Vagina (tissue), 2 donors: Measurements from ENCODE around the gene CPT1B. TPM values are rescaled to one million over a fixed set of nuclear protein-coding genes. Genes with fewer than 3 reads are reported as not detected.
"Not testable (repeated sequence)": the region's sequence is repeated elsewhere in the genome, so short reads cannot be mapped to it uniquely, and the experiment has no call there.

ENCODE experiments used
- DNase-seq, 2 donors: peaks; one replicate each; pipeline ENCODE4 v3.0.0-alpha.2; 2017; ENCODE audit errors: extremely low spot score in 2 of 2
- H3K27ac ChIP-seq: fragments of 200-600 bp; sonication (generic); one replicate; pipeline ENCODE4 v1.5.1; 2019
- H3K27me3 ChIP-seq: fragments of 200-600 bp; sonication (generic); one replicate; pipeline ENCODE4 v1.5.1; 2019
- H3K36me3 ChIP-seq, 2 donors: fragments of 200-600 bp; sonication (generic); one replicate each; pipeline ENCODE4 v1.5.1; 2017 to 2019
- H3K4me1 ChIP-seq: fragments of 200-600 bp; sonication (generic); one replicate; pipeline ENCODE4 v1.5.1; 2019
- H3K4me3 ChIP-seq, 2 donors: fragments of 200-600 bp; sonication (generic); 1 replicate in 1 of 2; 2 replicates in 1 of 2; pipeline ENCODE4 v1.5.1; 2016 to 2019
- H3K9me3 ChIP-seq: fragments of 200-600 bp; sonication (generic); one replicate; pipeline ENCODE4 v1.5.1; 2019
- POLR2A ChIP-seq, 2 donors: fragments of 450-650 bp; IDR thresholded peaks; one replicate each; pipeline ENCODE4 v1.6.1; 2017; ENCODE audit warnings: antibody characterized with exemption in 2 of 2, mild to moderate bottlenecking in 2 of 2, moderate library complexity in 2 of 2
- POLR2AphosphoS5 ChIP-seq, 2 donors: sonication (generic); formaldehyde crosslinking; IDR thresholded peaks; one replicate each; pipeline ENCODE4 v1.9.0; 2017; ENCODE audit warnings: antibody characterized with exemption in 2 of 2, mild to moderate bottlenecking in 2 of 2, low read depth in 1 of 2; ENCODE audit not compliant: insufficient read depth in 1 of 2
- intact Hi-C: fragments of 100-400 bp; cut with DNase I; formaldehyde crosslinking; loops from one replicate; pipeline ENCODE4 v1.15.1; 2023
- total RNA-seq: library from RNA; depleted of rRNA; stranded (reverse); fragments of >200 nt; gene quantifications from one replicate; pipeline ENCODE4 v1.2.3, GENCODE V29; 2016
- TF ChIP-seq, protein P1 (sequence below), 3 experiments: fragments of 450-650 bp in 2 of 3; fragments of 200-600 bp in 1 of 3; sonication (generic) in 1 of 3; IDR thresholded peaks; one replicate each; pipeline ENCODE4 v1.5.1; 2017 to 2019; ENCODE audit warnings: antibody characterized with exemption in 3 of 3, mild to moderate bottlenecking in 2 of 3, moderate library complexity in 2 of 3

CPT1B gene
- total RNA-seq, 1 donor from 2014 or later: 29.2 TPM

DNA sequence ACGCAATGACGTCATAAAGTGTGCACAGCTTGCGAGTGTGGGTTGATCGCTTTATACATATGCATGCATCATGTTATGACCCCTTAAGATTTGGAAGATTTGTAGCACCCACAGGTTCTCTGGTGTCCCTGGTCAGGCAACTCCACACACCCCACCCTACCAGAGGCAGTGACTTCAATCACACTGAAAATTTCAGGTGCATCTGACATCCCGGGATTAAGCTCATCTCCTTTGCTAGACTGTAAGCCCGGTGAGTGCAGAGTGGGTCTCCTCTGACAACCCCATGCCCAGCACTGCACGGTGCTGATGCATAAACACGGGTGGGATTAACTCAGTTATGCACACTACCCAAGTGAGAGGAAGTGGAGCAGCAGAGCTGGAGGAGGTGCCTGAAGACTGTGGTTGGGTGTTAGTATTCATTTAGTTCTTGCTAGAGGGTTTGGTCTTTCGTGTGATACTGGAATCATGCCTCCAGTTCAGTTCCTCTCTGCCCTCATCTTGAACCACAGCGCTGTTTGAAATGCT lies 43.2 kb upstream of the CPT1B start:
- intact Hi-C loops: no loop called here
- TF ChIP-seq POLR2A (IDR thresholded peaks at IDR 0.05) (no peak), POLR2AphosphoS5 (IDR thresholded peaks at IDR 0.05; ENCODE audit: insufficient read depth in 1 of 2, low read depth in 1 of 2) (no peak)
- TF ChIP-seq, protein P1, sequence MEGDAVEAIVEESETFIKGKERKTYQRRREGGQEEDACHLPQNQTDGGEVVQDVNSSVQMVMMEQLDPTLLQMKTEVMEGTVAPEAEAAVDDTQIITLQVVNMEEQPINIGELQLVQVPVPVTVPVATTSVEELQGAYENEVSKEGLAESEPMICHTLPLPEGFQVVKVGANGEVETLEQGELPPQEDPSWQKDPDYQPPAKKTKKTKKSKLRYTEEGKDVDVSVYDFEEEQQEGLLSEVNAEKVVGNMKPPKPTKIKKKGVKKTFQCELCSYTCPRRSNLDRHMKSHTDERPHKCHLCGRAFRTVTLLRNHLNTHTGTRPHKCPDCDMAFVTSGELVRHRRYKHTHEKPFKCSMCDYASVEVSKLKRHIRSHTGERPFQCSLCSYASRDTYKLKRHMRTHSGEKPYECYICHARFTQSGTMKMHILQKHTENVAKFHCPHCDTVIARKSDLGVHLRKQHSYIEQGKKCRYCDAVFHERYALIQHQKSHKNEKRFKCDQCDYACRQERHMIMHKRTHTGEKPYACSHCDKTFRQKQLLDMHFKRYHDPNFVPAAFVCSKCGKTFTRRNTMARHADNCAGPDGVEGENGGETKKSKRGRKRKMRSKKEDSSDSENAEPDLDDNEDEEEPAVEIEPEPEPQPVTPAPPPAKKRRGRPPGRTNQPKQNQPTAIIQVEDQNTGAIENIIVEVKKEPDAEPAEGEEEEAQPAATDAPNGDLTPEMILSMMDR (IDR thresholded peaks at IDR 0.05): no peak
- peak in 1 of 2 donors; percentile 80 for DNase-seq
- H3K4me3 ChIP-seq: peak overlapping the region; percentile 21 to 31
- no peaks in the 10 kb centered on the region for H3K9me3 ChIP-seq
- peak overlapping the region; percentile 73 for H3K27ac ChIP-seq
- H3K4me1 ChIP-seq: peaks cover 29% of the 10 kb centered on the region
- no peaks in the 10 kb centered on the region for H3K27me3 ChIP-seq
- no peaks in the 10 kb centered on the region for H3K36me3 ChIP-seq

DNA sequence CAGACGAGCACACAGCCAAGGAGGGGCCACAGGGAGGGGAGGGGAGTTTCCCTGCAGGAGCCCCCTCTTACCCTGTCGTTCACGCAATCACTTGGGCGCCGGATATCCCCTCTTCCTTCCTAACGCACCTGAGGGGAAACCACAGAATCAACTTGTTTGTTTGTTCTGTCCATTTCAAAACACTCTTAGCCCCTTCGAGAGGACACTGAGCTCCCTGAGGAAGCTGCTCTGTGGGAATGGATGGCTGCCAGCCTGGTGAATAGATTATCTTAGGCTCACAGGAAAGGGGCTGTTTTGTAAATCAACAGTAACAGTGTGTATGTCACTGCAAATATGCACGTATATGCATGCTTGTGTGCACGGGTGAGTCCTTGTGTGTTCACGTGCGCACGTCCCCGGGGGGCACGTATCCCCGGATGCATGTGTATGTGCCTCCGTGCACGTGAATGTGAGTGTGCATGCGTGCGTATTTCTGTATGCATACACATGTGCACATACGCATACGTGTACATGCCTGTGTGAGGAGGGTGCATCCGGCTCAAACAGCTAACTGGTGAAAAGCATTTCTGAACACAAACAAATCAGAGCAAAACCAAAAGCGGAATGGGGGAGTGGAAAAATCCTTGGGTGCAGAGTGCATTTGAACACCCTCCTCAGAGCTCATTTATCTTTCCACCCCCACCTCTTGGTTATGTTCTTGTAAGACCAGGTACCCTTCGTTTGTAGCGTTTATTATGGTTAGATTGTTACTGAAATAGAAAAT lies 42.5 kb upstream of the CPT1B start:
- Histone ChIP-seq H3K27me3 (no peaks in the 10 kb centered on the region), H3K9me3 (no peaks in the 10 kb centered on the region), H3K36me3 (no peaks in the 10 kb centered on the region), H3K4me3 (peak overlapping the region; percentile 28 to 31), H3K27ac (no peak overlapping the region), H3K4me1 (peaks cover 29% of the 10 kb centered on the region)
- TF ChIP-seq, protein P1 (IDR thresholded peaks at IDR 0.05): peak in 2 of 3 experiments; percentile 7 to 80
- TF ChIP-seq POLR2AphosphoS5 (IDR thresholded peaks at IDR 0.05; ENCODE audit: insufficient read depth in 1 of 2, low read depth in 1 of 2): no peak
- peak in 1 of 2 donors; percentile 82 for DNase-seq
- intact Hi-C loops: no loop called here

DNA sequence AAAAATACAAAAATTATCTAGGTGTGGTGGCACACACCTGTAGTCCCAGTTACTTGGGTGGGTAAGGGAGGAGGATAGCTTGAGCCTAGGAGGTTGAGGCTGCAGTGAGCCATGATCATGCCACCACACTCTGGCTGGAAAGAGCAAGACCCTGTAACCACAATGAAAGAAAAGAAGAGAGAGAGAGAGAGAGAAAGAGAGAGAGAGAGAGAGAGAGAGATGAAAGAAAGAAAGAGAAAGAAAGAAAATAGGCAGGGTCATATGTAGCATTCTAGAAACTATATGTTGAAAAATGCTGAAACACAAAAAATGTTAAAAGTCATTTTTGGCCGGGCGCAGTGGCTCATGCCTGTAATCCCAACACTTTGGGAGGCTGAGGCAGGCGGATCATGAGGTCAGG lies 36.1 kb upstream of the CPT1B start:
- DNase-seq, H3K4me1 ChIP-seq, H3K9me3 ChIP-seq, H3K36me3 ChIP-seq, H3K4me3 ChIP-seq, H3K27me3 ChIP-seq, intact Hi-C loops, H3K27ac ChIP-seq: not testable (repeated sequence)

DNA sequence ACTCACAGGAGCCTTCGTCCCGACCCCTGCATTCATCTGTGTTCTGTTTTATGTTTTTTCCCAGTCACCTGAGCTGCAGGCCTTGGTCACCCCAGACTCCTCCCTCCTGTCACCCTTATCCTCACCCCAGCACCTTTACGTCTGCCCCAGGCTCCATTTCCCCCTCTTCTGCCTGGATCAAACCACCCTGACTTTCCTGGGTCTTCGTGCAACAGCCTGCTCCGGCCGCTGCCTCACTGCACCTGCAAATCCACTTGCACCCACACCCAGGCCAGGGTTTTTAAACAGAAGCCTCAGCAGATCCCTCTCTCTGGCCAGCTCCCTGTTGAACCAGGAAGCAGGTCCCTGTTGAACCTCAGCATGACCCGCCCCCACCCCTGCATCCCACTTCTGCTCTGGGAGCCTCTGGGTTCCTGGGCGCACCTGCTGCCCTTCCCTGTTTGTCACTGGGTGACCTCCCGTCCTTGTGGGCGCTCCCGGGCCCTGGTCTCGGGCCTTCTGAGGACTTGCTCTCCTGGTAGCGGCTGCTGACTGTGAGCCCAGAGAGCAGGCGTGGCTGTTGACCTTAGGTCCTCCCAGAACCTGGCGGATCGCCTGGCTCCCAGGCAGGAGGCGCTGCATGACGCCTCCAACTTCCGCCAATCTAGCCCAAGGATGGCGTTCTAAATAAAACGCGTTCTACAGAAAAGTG lies 35.2 kb upstream of the CPT1B start:
- no peak overlapping the region for H3K27ac ChIP-seq
- H3K9me3 ChIP-seq: no peaks in the 10 kb centered on the region
- no peaks in the 10 kb centered on the region for H3K27me3 ChIP-seq
- intact Hi-C loops: no loop called here
- no peaks in the 10 kb centered on the region for H3K36me3 ChIP-seq
- no peaks in the 10 kb centered on the region for H3K4me1 ChIP-seq
- DNase-seq: no peak
- H3K4me3 ChIP-seq: no peak overlapping the region
- TF ChIP-seq POLR2AphosphoS5 (IDR thresholded peaks at IDR 0.05; ENCODE audit: insufficient read depth in 1 of 2, low read depth in 1 of 2) (no peak), POLR2A (IDR thresholded peaks at IDR 0.05) (no peak)
- TF ChIP-seq, protein P1 (IDR thresholded peaks at IDR 0.05): no peak

DNA sequence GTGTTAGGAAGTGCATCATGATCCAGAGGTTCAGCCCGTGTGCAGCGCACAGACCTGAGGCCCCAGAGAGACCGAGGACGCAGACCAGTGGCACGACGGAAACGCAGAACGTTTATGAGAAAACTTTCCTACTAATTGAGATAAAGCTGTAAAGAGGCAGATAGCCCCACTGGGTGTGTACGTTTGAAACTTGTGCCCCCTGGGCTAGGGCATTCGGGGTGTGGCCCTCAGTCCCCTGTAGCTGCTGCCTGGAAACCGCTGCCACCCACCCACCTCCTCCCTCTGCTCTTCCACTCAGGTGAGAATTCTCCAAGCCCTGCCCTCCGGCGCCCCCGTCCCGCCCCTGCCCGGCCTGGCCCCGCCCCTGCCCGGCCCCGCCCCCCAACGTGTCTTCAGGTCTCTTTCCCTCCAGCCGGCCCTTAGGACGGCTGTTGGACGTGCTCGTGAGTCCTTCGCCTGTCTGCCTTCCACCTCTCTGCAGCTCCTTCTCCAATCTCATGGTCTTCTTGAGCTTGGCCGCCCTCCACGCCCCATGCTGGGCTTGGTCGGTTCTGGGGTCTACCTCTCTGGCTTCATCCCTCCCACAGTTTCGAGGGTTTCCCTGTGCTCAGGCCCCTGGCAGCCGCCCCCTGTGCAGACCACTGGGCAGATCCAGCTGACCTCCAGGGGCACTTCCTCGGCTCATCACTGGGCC lies 34.4 kb upstream of the CPT1B start:
- no peaks in the 10 kb centered on the region for H3K27me3 ChIP-seq
- intact Hi-C loops: no loop called here
- DNase-seq: no peak

More for the DNA sequence above, 34.4 kb upstream of the CPT1B start:
- H3K27ac ChIP-seq: no peak overlapping the region
- H3K36me3 ChIP-seq: no peaks in the 10 kb centered on the region
- H3K4me3 ChIP-seq: no peak overlapping the region
- no peaks in the 10 kb centered on the region for H3K4me1 ChIP-seq
- H3K9me3 ChIP-seq: no peaks in the 10 kb centered on the region
- TF ChIP-seq, protein P1 (IDR thresholded peaks at IDR 0.05): no peak
- TF ChIP-seq POLR2AphosphoS5 (IDR thresholded peaks at IDR 0.05; ENCODE audit: insufficient read depth in 1 of 2, low read depth in 1 of 2) (no peak), POLR2A (IDR thresholded peaks at IDR 0.05) (no peak)
